Activated T-cell treated with anti-CD3 and anti-CD28 coated beads, Interleukin-2, amount 50 U/mL, for 72 hours (primary cell): ENCODE data around the gene ZNF618. TPM values are rescaled to one million over a fixed set of nuclear protein-coding genes. Genes with fewer than 3 reads are reported as not detected.

Experiments used
- ATAC-seq, 2 donors: fragments of 150-1000 bp; cut with Tn5 transposase; replicated peaks in 1 of 2; 2 replicates each; pipeline ENCODE4 v1.10.0; 2021; ENCODE audit warnings: moderate library complexity in 2 of 2, mild to moderate bottlenecking in 1 of 2
- DNase-seq, 2 donors: peaks; one replicate each; pipeline ENCODE4 v3.0.0; 2021 to 2022; ENCODE audit warnings: mixed read lengths in 1 of 2
- H3K27ac Mint-ChIP-seq: one replicate; pipeline ENCODE4 v1.8.0; 2022; ENCODE audit warnings: mild to moderate bottlenecking, moderate library complexity, mixed read lengths
- H3K27me3 Mint-ChIP-seq: one replicate; pipeline ENCODE4 v1.8.0; 2022; ENCODE audit warnings: low read depth, mixed read lengths
- H3K36me3 Mint-ChIP-seq, 2 donors: one replicate each; pipeline ENCODE4 v1.8.0; 2022; ENCODE audit warnings: mixed read lengths in 2 of 2, mild to moderate bottlenecking in 1 of 2; ENCODE audit not compliant: insufficient read depth in 2 of 2
- H3K4me1 Mint-ChIP-seq: one replicate; pipeline ENCODE4 v1.8.0; 2022; ENCODE audit warnings: low read depth, mixed read lengths
- H3K4me3 Mint-ChIP-seq, 2 donors: one replicate each; pipeline ENCODE4 v1.8.0; 2022; ENCODE audit warnings: mild to moderate bottlenecking in 2 of 2, mixed read lengths in 2 of 2, moderate library complexity in 2 of 2
- H3K9me3 Mint-ChIP-seq, 2 donors: one replicate each; pipeline ENCODE4 v1.8.0; 2022; ENCODE audit warnings: mixed read lengths in 2 of 2
- total RNA-seq, 2 donors: library from RNA; stranded (reverse); gene quantifications; one replicate each; pipeline ENCODE4 v1.2.3, GENCODE V29; 2022

The ZNF618 gene
- total RNA-seq, 2 donors from 2014 or later: 0.23 to 0.62 TPM

GRCh38 chr9:114055061-114055460, 179.0 kb downstream of the ZNF618 start:
- Mint-ChIP-seq H3K9me3 (no peaks in the 10 kb centered on the region), H3K36me3 (no peaks in the 10 kb centered on the region), H3K27me3 (no peaks in the 10 kb centered on the region), H3K27ac (no peak overlapping the region), H3K4me1 (no peaks in the 10 kb centered on the region), H3K4me3 (no peak overlapping the region)
- DNase-seq (no peak), ATAC-seq (no peak)

- H3K27me3 Mint-ChIP-seq: no peaks in the 10 kb centered on the region
- no peak overlapping the region for H3K27ac Mint-ChIP-seq
- H3K4me1 Mint-ChIP-seq: no peaks in the 10 kb centered on the region
- ATAC-seq (no peak), DNase-seq (no peak)
- H3K4me3 Mint-ChIP-seq: no peak overlapping the region
- no peaks in the 10 kb centered on the region for H3K9me3 Mint-ChIP-seq
- no peaks in the 10 kb centered on the region for H3K36me3 Mint-ChIP-seq
Observed at GRCh38 chr9:114055894-114056293, 179.8 kb downstream of the ZNF618 start.

- Mint-ChIP-seq H3K27ac (no peak overlapping the region), H3K36me3 (no peaks in the 10 kb centered on the region), H3K4me3 (no peak overlapping the region), H3K4me1 (no peaks in the 10 kb centered on the region), H3K9me3 (no peaks in the 10 kb centered on the region), H3K27me3 (no peaks in the 10 kb centered on the region)
- no peak for DNase-seq
- ATAC-seq: no peak
Observed at GRCh38 chr9:114056527-114056926, 180.4 kb downstream of the ZNF618 start.

GRCh38 chr9:114057161-114057885, 181.2 kb downstream of the ZNF618 start:
- H3K27me3 Mint-ChIP-seq: peaks cover 7% of the 10 kb centered on the region
- H3K9me3 Mint-ChIP-seq: no peaks in the 10 kb centered on the region
- no peaks in the 10 kb centered on the region for H3K36me3 Mint-ChIP-seq
- no peak overlapping the region for H3K27ac Mint-ChIP-seq
- H3K4me3 Mint-ChIP-seq: no peak overlapping the region
- DNase-seq: no peak
- no peak for ATAC-seq
- no peaks in the 10 kb centered on the region for H3K4me1 Mint-ChIP-seq

GRCh38 chr9:114058688-114059046, 182.6 kb downstream of the ZNF618 start:
- no peak overlapping the region for H3K27ac Mint-ChIP-seq
- H3K9me3 Mint-ChIP-seq: no peaks in the 10 kb centered on the region
- H3K27me3 Mint-ChIP-seq: peaks cover 15% of the 10 kb centered on the region
- DNase-seq (no peak), ATAC-seq (no peak)
- no peak overlapping the region for H3K4me3 Mint-ChIP-seq
- H3K36me3 Mint-ChIP-seq: no peaks in the 10 kb centered on the region
- H3K4me1 Mint-ChIP-seq: no peaks in the 10 kb centered on the region

GRCh38 chr9:114059047-114059803, 183.1 kb downstream of the ZNF618 start:
- H3K27ac Mint-ChIP-seq: no peak overlapping the region
- H3K27me3 Mint-ChIP-seq: peaks cover 17% of the 10 kb centered on the region
- no peaks in the 10 kb centered on the region for H3K4me1 Mint-ChIP-seq
- H3K36me3 Mint-ChIP-seq: no peaks in the 10 kb centered on the region
- no peak for DNase-seq
- no peak for ATAC-seq
- no peaks in the 10 kb centered on the region for H3K9me3 Mint-ChIP-seq
- H3K4me3 Mint-ChIP-seq: no peak overlapping the region

GRCh38 chr9:114060070-114060469, 184.0 kb downstream of the ZNF618 start:
- Mint-ChIP-seq H3K27ac (no peak overlapping the region), H3K4me1 (no peaks in the 10 kb centered on the region), H3K27me3 (peaks cover 17% of the 10 kb centered on the region), H3K36me3 (no peaks in the 10 kb centered on the region), H3K9me3 (no peaks in the 10 kb centered on the region), H3K4me3 (no peak overlapping the region)
- ATAC-seq: no peak
- no peak for DNase-seq

- H3K27me3 Mint-ChIP-seq: peaks cover 17% of the 10 kb centered on the region
- H3K36me3 Mint-ChIP-seq: no peaks in the 10 kb centered on the region
Observed at GRCh38 chr9:114060711-114061110, 184.6 kb downstream of the ZNF618 start.

GRCh38 chr9:114061292-114061691, 185.2 kb downstream of the ZNF618 start:
- no peak overlapping the region for H3K4me3 Mint-ChIP-seq
- ATAC-seq (no peak), DNase-seq (no peak)
- H3K4me1 Mint-ChIP-seq: no peaks in the 10 kb centered on the region
- H3K27ac Mint-ChIP-seq: no peak overlapping the region
- H3K27me3 Mint-ChIP-seq: peaks cover 17% of the 10 kb centered on the region
- no peaks in the 10 kb centered on the region for H3K36me3 Mint-ChIP-seq
- H3K9me3 Mint-ChIP-seq: no peaks in the 10 kb centered on the region

More at GRCh38 chr9:114060711-114061110, 184.6 kb downstream of the ZNF618 start:
- DNase-seq (no peak), ATAC-seq (no peak)
- Mint-ChIP-seq H3K27ac (no peak overlapping the region), H3K4me3 (no peak overlapping the region), H3K9me3 (no peaks in the 10 kb centered on the region), H3K4me1 (no peaks in the 10 kb centered on the region)

GRCh38 chr9:114061830-114062474, 185.8 kb downstream of the ZNF618 start:
- H3K9me3 Mint-ChIP-seq: no peaks in the 10 kb centered on the region

GRCh38 chr9:114065304-114065703, 189.2 kb downstream of the ZNF618 start:
- Mint-ChIP-seq H3K27me3 (peaks cover 17% of the 10 kb centered on the region), H3K4me3 (no peak overlapping the region), H3K27ac (no peak overlapping the region), H3K4me1 (no peaks in the 10 kb centered on the region), H3K9me3 (no peaks in the 10 kb centered on the region), H3K36me3 (no peaks in the 10 kb centered on the region)
- no peak for ATAC-seq
- no peak for DNase-seq

More at GRCh38 chr9:114061830-114062474, 185.8 kb downstream of the ZNF618 start:
- Mint-ChIP-seq H3K36me3 (no peaks in the 10 kb centered on the region), H3K4me3 (no peak overlapping the region), H3K27me3 (peaks cover 17% of the 10 kb centered on the region), H3K4me1 (no peaks in the 10 kb centered on the region), H3K27ac (no peak overlapping the region)
- ATAC-seq (no peak), DNase-seq (no peak)

- Mint-ChIP-seq H3K36me3 (no peaks in the 10 kb centered on the region), H3K4me3 (no peak overlapping the region), H3K9me3 (no peaks in the 10 kb centered on the region), H3K27me3 (peaks cover 7% of the 10 kb centered on the region), H3K4me1 (no peaks in the 10 kb centered on the region), H3K27ac (no peak overlapping the region)
- no peak for DNase-seq
- ATAC-seq: no peak
Observed at GRCh38 chr9:114069476-114070187, 193.5 kb downstream of the ZNF618 start.
